HCT116 (cell line): ENCODE data around the gene PLD1. TPM values are rescaled to one million over a fixed set of nuclear protein-coding genes. Genes with fewer than 3 reads are reported as not detected.

Experiments
- ATAC-seq: fragments of 200-7000 bp; cut with Tn5 transposase; 2 replicates; pipeline ENCODE4 v1.9.1; 2020; ENCODE audit warnings: mild to moderate bottlenecking, moderate library complexity
- BruUV-seq: library from RNA; stranded (reverse); fragments of 400-500 nt; replicated peaks from 2 replicates; lab custom pipeline; 2021; lab: Mats Ljungman, UMichigan
- CTCF ChIA-PET: fragments of 300-600 bp; sonication (Branson Sonifier 250); formaldehyde crosslinking; loops from one replicate; lab custom pipeline; 2021; ENCODE audit warnings: antibody characterized with exemption; lab: Charles Lee
- POLR2A ChIA-PET: fragments of 300-600, 350-600 bp; sonication (Branson Sonifier 250); formaldehyde crosslinking; loops from one replicate; lab custom pipeline; 2021; ENCODE audit warnings: antibody characterized with exemption; lab: Charles Lee
- RAD21 ChIA-PET, 2 experiments: fragments of 300-600 bp; sonication (Branson Sonifier 250); formaldehyde crosslinking; loops; one replicate each; lab custom pipeline; 2023; ENCODE audit warnings: low total read pairs in 2 of 2; ENCODE audit not compliant: uncharacterized antibody in 2 of 2, unreplicated experiment in 2 of 2, low non-redundant PET in 1 of 2; lab: Charles Lee
- DNase-seq: peaks from one replicate; pipeline ENCODE4 v3.0.0-alpha.2; 2010; ENCODE audit warnings: low read depth, low spot score
- H2AFZ ChIP-seq: fragments of 200-600 bp; shearing (Covaris generic), sonication (generic); 2 replicates; pipeline ENCODE4 v1.6.1; 2017; ENCODE audit warnings: low read depth, mixed run types, mixed read lengths, antibody characterized with exemption, low read length; ENCODE audit not compliant: poor library complexity, severe bottlenecking
- H3K27ac ChIP-seq: 2 replicates; pipeline ENCODE4 v1.5.1; 2012; ENCODE audit warnings: low read depth, low read length
- H3K27me3 ChIP-seq: fragments of 200-600 bp; sonication (generic); 2 replicates; pipeline ENCODE4 v1.6.1; 2016; ENCODE audit warnings: mixed run types, low read length, mixed read lengths; ENCODE audit not compliant: insufficient read depth
- H3K36me3 ChIP-seq, 2 experiments: fragments of 200-500 bp in 1 of 2; fragments of 200-600 bp in 1 of 2; sonication (Bioruptor generic) in 1 of 2; sonication (generic) in 1 of 2; 2 replicates each; pipeline versions ENCODE4 v1.5.1 to v1.6.1; 2014 to 2016; ENCODE audit warnings: low read length in 2 of 2, inconsistent platforms in 1 of 2, mixed read lengths in 1 of 2, mixed run types in 1 of 2; ENCODE audit not compliant: insufficient read depth in 2 of 2, control insufficient read depth in 1 of 2
- H3K4me1 ChIP-seq, 2 experiments: fragments of 200-600 bp in 1 of 2; sonication (generic) in 1 of 2; 2 replicates each; pipeline versions ENCODE4 v1.5.1 to v1.6.1; 2012 to 2017; ENCODE audit warnings: low read length in 2 of 2, inconsistent platforms in 1 of 2, mild to moderate bottlenecking in 1 of 2, mixed read lengths in 1 of 2, mixed run types in 1 of 2, moderate library complexity in 1 of 2; ENCODE audit not compliant: insufficient read depth in 2 of 2, control insufficient read depth in 1 of 2
- H3K4me2 ChIP-seq: fragments of 200-600 bp; sonication (generic); 2 replicates; pipeline ENCODE4 v1.6.1; 2017; ENCODE audit warnings: mixed run types, low read length, mixed read lengths
- H3K4me3 ChIP-seq, 2 experiments: fragments of 200-600 bp in 1 of 2; sonication (generic) in 1 of 2; replicated peaks in 1 of 2; 2 replicates each; pipeline ENCODE4 v1.5.1; 2011 to 2016; ENCODE audit warnings: low read length in 2 of 2, control low read depth in 1 of 2, low read depth in 1 of 2, mild to moderate bottlenecking in 1 of 2, mixed read lengths in 1 of 2, mixed run types in 1 of 2
- H3K79me2 ChIP-seq: fragments of 200-600 bp; sonication (generic); 2 replicates; pipeline ENCODE4 v1.6.1; 2017; ENCODE audit warnings: mild to moderate bottlenecking, mixed run types, low read length, moderate library complexity, mixed read lengths; ENCODE audit not compliant: insufficient read depth
- H3K9ac ChIP-seq: fragments of 200-600 bp; sonication (generic); 2 replicates; pipeline ENCODE4 v1.6.1; 2016; ENCODE audit warnings: low read length, mixed read lengths
- H3K9me2 ChIP-seq: fragments of 200-600 bp; sonication (generic), shearing (Covaris generic); 2 replicates; pipeline ENCODE4 v1.6.1; 2017; ENCODE audit warnings: mixed run types, mild to moderate bottlenecking, moderate library complexity; ENCODE audit not compliant: insufficient read depth
- H3K9me3 ChIP-seq, 2 experiments: fragments of 200-500 bp in 1 of 2; fragments of 200-600 bp in 1 of 2; sonication (Bioruptor generic) in 1 of 2; sonication (generic) in 1 of 2; 2 replicates each; pipeline ENCODE4 v1.6.1; 2014 to 2017; ENCODE audit warnings: low read length in 2 of 2, mixed read lengths in 2 of 2, inconsistent platforms in 1 of 2, low read depth in 1 of 2, mild to moderate bottlenecking in 1 of 2, mixed run types in 1 of 2, moderate library complexity in 1 of 2; ENCODE audit not compliant: control insufficient read depth in 1 of 2, insufficient read depth in 1 of 2
- H4K20me1 ChIP-seq: fragments of 200-600 bp; sonication (generic), shearing (Covaris generic); 2 replicates; pipeline ENCODE4 v1.6.1; 2017; ENCODE audit warnings: mixed run types, mild to moderate bottlenecking, moderate library complexity; ENCODE audit not compliant: insufficient read depth
- ATF3 ChIP-seq: IDR thresholded peaks from 2 replicates; pipeline ENCODE4 v1.6.1; 2012
- CBX3 ChIP-seq: IDR thresholded peaks from 2 replicates; pipeline ENCODE4 v1.6.1; 2012; ENCODE audit warnings: low read depth
- CEBPB ChIP-seq: IDR thresholded peaks from 2 replicates; pipeline ENCODE4 v1.6.1; 2012; ENCODE audit warnings: low read depth
- CTCF ChIP-seq, 3 experiments: fragments of 200-600 bp in 1 of 3; sonication (generic) in 1 of 3; IDR thresholded peaks in 2 of 3; conservative IDR thresholded peaks in 1 of 3; 2 replicates each; pipeline ENCODE4 v1.5.1; 2012 to 2017; ENCODE audit warnings: low read depth in 2 of 3, low read length in 2 of 3, antibody characterized with exemption in 1 of 3, borderline replicate concordance in 1 of 3, control low read depth in 1 of 3, mild to moderate bottlenecking in 1 of 3, mixed read lengths in 1 of 3, mixed run types in 1 of 3, moderate library complexity in 1 of 3; ENCODE audit not compliant: insufficient read depth in 1 of 3
- EGR1 ChIP-seq: IDR thresholded peaks from 2 replicates; pipeline ENCODE4 v1.6.1; 2012; ENCODE audit warnings: low read depth
- ELF1 ChIP-seq: IDR thresholded peaks from 2 replicates; pipeline ENCODE4 v1.6.1; 2012; ENCODE audit warnings: low read depth, borderline replicate concordance
- EZH2phosphoT487 ChIP-seq: fragments of 200-600 bp; IDR thresholded peaks from 2 replicates; pipeline ENCODE4 v1.6.1; 2018; ENCODE audit warnings: antibody characterized with exemption, borderline replicate concordance
- FOSL1 ChIP-seq: IDR thresholded peaks from 2 replicates; pipeline ENCODE4 v1.6.1; 2012; ENCODE audit warnings: low read depth
- JUND ChIP-seq: IDR thresholded peaks from 2 replicates; pipeline ENCODE4 v1.6.1; 2012
- POLR2A ChIP-seq: IDR thresholded peaks from 2 replicates; pipeline ENCODE4 v1.7.0; 2011; ENCODE audit warnings: borderline replicate concordance; ENCODE audit not compliant: insufficient read depth, insufficient read length; ENCODE audit errors: extremely low read depth
- POLR2AphosphoS5 ChIP-seq: IDR thresholded peaks from 2 replicates; pipeline ENCODE4 v1.6.1; 2011; ENCODE audit warnings: mild to moderate bottlenecking, low read depth, low read length, moderate library complexity
- RAD21 ChIP-seq: IDR thresholded peaks from 2 replicates; pipeline ENCODE4 v1.6.1; 2012; ENCODE audit warnings: low read depth, mild to moderate bottlenecking
- REST ChIP-seq: IDR thresholded peaks from 2 replicates; pipeline ENCODE4 v1.6.1; 2012; ENCODE audit warnings: low read depth
- SP1 ChIP-seq: IDR thresholded peaks from 2 replicates; pipeline ENCODE4 v1.6.1; 2012; ENCODE audit warnings: low read depth
- SRF ChIP-seq: IDR thresholded peaks from 2 replicates; pipeline ENCODE4 v1.6.1; 2012; ENCODE audit warnings: low read depth
- ZBTB33 ChIP-seq: IDR thresholded peaks from 2 replicates; pipeline ENCODE4 v1.6.1; 2011; ENCODE audit warnings: mild to moderate bottlenecking, low read length, moderate library complexity; ENCODE audit not compliant: insufficient replicate concordance; ENCODE audit errors: extremely low read depth
- ZNF274 ChIP-seq: fragments of 200-500 bp; sonication (Bioruptor generic); IDR thresholded peaks from 2 replicates; pipeline ENCODE4 v1.6.1; 2014; ENCODE audit warnings: mild to moderate bottlenecking, low read depth, low read length, inconsistent platforms
- intact Hi-C: fragments of 100-400 bp; cut with micrococcal nuclease; formaldehyde crosslinking; loops from 2 replicates; pipeline ENCODE4 v1.10.0; 2022
- total RNA-seq: library from RNA; stranded (reverse); gene quantifications from one replicate; pipeline ENCODE4 v1.2.1, GENCODE V29; 2021; ENCODE audit not compliant: unreplicated experiment

PLD1 gene
- total RNA-seq, 1 experiment from 2014 or later, result 8.4 TPM

- H3K27me3 ChIP-seq, result no peaks in the 10 kb centered on the region
- ChIA-PET POLR2A (no interaction called here), CTCF (no interaction called here), RAD21 (no interaction called here)
- H3K9me2 ChIP-seq, result no peaks in the 10 kb centered on the region
- no peak overlapping the region for H3K4me3 ChIP-seq
- no peak for ATAC-seq
- no peak for TF ChIP-seq CBX3
- TF ChIP-seq ATF3, result no peak
- TF ChIP-seq POLR2AphosphoS5, result no peak
- no peak for TF ChIP-seq RAD21
- no peak for TF ChIP-seq REST
- TF ChIP-seq EGR1, result no peak
- TF ChIP-seq ELF1, result no peak
- no peak for TF ChIP-seq CEBPB
- TF ChIP-seq JUND, result no peak
- no peak for TF ChIP-seq SRF
- no peak for TF ChIP-seq SP1
- no peak for TF ChIP-seq ZNF274
- TF ChIP-seq FOSL1, result no peak
- no peak for TF ChIP-seq EZH2phosphoT487
- TF ChIP-seq POLR2A, result no peak
- TF ChIP-seq CTCF (IDR thresholded peaks at IDR 0.05 in 2 of 3, conservative IDR thresholded peaks at IDR 0.05 in 1 of 3; ENCODE audit: borderline replicate concordance in 1 of 3, insufficient read depth in 1 of 3, low read depth in 2 of 3, low read length in 2 of 3), result no peak
- no peak for TF ChIP-seq ZBTB33
- H3K36me3 ChIP-seq, result no peaks in the 10 kb centered on the region
- intact Hi-C loops, result no loop called here
- H3K79me2 ChIP-seq, result no peaks in the 10 kb centered on the region
- no peak overlapping the region for H2AFZ ChIP-seq
- H3K9ac ChIP-seq, result no peak overlapping the region
- no peak overlapping the region for H3K27ac ChIP-seq
- H3K4me2 ChIP-seq, result no peak overlapping the region
- no peaks in the 10 kb centered on the region for H4K20me1 ChIP-seq
- no TSS peak for BruUV-seq
- DNase-seq, result no peak
- no peaks in the 10 kb centered on the region for H3K4me1 ChIP-seq
- no peaks in the 10 kb centered on the region for H3K9me3 ChIP-seq
These were observed 137.7 kb downstream of the PLD1 start for GRCh38 chr3:171672538-171672937.
